HFF-Myc (cell line): Measurements from ENCODE around the gene BPHL.
A peak's percentile ranks its signal among the peaks of the same experiment; 100 is the strongest.

Experiments
- DNase-seq: peaks from one replicate; pipeline ENCODE4 v3.0.0-alpha.2; 2011; ENCODE audit warnings: low read depth; ENCODE audit errors: extremely low read depth
- H3K4me3 ChIP-seq: replicated peaks from 2 replicates; pipeline ENCODE4 v1.5.1; 2011; ENCODE audit warnings: low read depth, mild to moderate bottlenecking, control low read depth, low read length
- TF ChIP-seq, protein P1 (sequence below): IDR thresholded peaks from 2 replicates; pipeline ENCODE4 v1.5.1; 2012; ENCODE audit warnings: mild to moderate bottlenecking, low read depth, low read length, control low read depth; ENCODE audit errors: missing control alignments

Gene BPHL

DNA sequence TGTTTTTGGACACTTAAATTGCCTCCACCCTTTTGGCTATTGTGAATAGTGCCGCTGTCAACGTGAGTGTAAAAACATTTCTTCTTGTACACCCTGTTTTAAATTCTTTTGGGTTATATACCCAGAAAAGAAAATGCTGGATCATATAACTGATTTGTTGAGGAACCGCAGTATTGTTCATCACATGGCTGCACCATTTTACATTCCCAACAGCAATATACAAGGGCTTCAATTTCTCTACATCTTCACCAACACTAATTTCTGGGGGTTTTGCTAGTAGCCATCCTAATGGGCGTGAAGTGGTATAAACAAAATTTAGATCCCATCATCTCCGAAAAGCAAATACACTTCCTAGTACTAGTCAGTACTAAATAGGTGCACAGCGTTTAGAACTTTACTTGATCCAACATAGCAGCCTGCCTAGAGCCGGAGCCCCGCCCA is 579 bp upstream of the BPHL start:
- peak overlapping the region; percentile 65 for H3K4me3 ChIP-seq
- TF ChIP-seq, protein P1, sequence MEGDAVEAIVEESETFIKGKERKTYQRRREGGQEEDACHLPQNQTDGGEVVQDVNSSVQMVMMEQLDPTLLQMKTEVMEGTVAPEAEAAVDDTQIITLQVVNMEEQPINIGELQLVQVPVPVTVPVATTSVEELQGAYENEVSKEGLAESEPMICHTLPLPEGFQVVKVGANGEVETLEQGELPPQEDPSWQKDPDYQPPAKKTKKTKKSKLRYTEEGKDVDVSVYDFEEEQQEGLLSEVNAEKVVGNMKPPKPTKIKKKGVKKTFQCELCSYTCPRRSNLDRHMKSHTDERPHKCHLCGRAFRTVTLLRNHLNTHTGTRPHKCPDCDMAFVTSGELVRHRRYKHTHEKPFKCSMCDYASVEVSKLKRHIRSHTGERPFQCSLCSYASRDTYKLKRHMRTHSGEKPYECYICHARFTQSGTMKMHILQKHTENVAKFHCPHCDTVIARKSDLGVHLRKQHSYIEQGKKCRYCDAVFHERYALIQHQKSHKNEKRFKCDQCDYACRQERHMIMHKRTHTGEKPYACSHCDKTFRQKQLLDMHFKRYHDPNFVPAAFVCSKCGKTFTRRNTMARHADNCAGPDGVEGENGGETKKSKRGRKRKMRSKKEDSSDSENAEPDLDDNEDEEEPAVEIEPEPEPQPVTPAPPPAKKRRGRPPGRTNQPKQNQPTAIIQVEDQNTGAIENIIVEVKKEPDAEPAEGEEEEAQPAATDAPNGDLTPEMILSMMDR = no peak
- no peak for DNase-seq

DNA sequence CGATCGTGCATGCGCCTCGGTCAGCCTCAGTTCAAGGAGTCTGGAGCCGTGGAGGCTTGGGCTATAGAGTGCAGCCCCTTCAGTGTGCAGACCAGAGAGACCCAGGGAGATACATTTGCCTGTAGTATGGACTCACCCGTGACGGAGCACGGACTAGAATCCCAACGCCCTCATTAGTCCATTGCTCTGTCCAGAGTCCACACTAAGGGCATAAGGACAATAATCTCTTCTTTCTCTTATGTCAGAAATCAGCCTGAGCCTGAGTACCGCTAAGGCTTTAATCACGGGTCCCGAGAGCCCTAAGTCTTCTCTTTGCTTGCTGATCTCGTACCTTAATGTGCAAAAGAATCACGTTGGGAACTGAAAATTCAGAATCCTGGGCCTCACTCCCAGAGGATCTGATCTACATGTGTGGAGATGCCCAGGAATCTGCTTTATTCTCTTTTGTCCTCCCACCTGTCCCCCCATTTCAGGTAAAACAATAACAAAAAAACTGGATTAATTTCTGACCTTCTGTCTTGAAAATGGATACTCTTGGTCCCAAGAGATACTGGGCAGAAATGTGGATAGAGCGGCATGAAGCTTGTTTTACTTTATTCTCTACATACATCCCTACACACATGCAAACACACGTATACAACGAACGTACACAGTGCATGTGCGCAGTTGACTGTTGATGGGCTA is 671 bp downstream of the BPHL start:
- H3K4me3 ChIP-seq = peak overlapping the region; percentile 65
- TF ChIP-seq, protein P1 = no peak
- DNase-seq = no peak

DNA sequence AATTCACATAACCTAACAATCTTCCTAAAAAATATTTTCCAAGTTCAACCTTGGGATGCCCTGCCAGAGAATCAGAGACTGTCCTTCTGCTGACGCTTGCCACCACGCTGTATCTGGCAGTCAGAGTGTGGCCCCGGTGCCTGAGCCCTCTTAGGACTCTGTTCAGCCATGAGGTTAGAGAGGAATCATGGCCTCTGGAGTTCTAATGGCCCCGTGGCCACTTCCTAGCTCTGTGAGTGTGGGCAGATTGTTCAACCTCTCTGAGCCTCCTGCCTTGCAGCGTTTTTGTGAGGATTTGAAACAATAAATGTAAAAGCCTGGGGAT is 2.2 kb downstream of the BPHL start:
- DNase-seq = no peak
- no peak overlapping the region for H3K4me3 ChIP-seq

DNA sequence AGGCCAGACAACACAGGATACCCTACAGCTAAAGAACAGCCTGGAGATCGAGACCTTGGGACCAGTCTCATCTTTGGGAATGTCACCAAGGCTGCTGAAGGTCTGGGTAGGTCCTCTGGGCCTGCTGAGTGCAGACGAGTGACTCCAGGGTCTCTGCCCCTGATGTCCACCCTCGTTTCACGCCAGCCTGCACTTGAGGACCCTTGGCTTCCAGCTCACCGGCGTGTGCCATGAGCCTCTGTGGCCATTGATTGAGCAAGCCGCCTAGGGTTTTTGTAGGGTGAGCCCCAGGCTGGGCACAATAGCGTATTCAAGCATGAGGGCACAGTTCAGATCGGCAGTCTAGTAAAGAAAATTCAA is 4.3 kb downstream of the BPHL start:
- TF ChIP-seq, protein P1 = no peak
- no peak for DNase-seq
- no peak overlapping the region for H3K4me3 ChIP-seq

More for the DNA sequence above, 2.2 kb downstream of the BPHL start:
- TF ChIP-seq, protein P1 = no peak

DNA sequence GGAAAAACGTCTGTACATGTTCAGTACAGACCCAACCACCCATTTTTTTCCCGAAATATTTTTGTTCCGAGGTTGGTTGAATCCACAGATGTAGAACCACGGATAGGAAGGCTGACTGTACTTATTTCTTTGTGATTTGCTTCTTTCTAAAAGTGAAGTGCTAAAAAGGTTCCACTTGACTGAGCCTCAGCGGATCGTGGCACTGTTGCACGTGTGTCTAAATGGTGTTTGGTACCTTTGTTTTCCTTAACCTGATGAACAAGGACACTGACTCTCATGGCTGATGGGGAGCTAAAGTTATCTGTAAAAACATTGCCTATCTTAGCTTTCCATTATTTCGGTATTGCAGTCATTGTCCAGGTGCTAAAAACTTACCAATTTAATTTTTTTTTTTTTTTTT is 6.2 kb downstream of the BPHL start:
- TF ChIP-seq, protein P1 = no peak
- no peak for DNase-seq
- no peak overlapping the region for H3K4me3 ChIP-seq

DNA sequence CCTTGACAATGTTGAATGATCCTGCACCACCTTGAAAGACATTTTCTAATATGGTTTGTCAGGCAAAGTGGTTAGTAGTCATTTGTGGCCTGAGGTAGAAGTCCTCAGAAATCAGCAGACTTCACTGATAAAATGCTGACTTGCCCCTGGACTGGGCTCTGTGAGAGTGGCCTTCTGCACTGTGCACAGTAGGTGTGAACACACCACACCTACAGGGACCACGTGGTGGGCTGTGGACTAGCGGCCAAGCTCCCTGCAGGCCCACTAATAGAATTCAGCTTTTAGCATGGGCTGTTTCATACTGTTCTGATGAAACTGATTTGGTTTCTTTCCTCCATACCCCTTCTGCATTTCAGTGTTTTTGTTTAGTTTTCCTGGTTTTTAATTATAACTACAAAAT is 7.3 kb downstream of the BPHL start:
- no peak overlapping the region for H3K4me3 ChIP-seq
- TF ChIP-seq, protein P1 = no peak
- DNase-seq = no peak
